PC-9 (cell line): ENCODE data around the gene MTLN. TPM values are rescaled to one million over a fixed set of nuclear protein-coding genes. Genes with fewer than 3 reads are reported as not detected.
A peak's percentile ranks its signal among the peaks of the same experiment; 100 is the strongest.

Source experiments
- BruUV-seq: library from RNA; stranded (reverse); fragments of 400-500 nt; replicated peaks from 2 replicates; lab custom pipeline; 2021; lab: Mats Ljungman, UMichigan
- CTCF ChIA-PET: fragments of 300-600 bp; sonication (Branson Sonifier 250); formaldehyde crosslinking; loops from one replicate; lab custom pipeline; 2022; ENCODE audit warnings: antibody characterized with exemption; lab: Charles Lee
- POLR2A ChIA-PET: fragments of 300-600 bp; sonication (Branson Sonifier 250); formaldehyde crosslinking; loops from one replicate; lab custom pipeline; 2022; ENCODE audit warnings: antibody characterized with exemption; ENCODE audit not compliant: unreplicated experiment; lab: Charles Lee
- DNase-seq, 2 experiments: peaks; one replicate each; pipeline versions ENCODE4 v3.0.0 to v3.0.0-alpha.2; 2015 to 2022; ENCODE audit warnings: mixed read lengths in 1 of 2
- H2AFZ ChIP-seq: fragments of 200-600 bp; sonication (generic); 2 replicates; pipeline ENCODE4 v1.8.1; 2017; ENCODE audit warnings: antibody characterized with exemption
- H3F3A ChIP-seq: fragments of 200-600 bp; sonication (generic); 2 replicates; pipeline ENCODE4 v1.8.1; 2017; ENCODE audit warnings: antibody characterized with exemption, mild to moderate bottlenecking, low read depth; ENCODE audit not compliant: insufficient read depth
- H3K27ac ChIP-seq: fragments of 200-600 bp; sonication (generic); 2 replicates; pipeline ENCODE4 v1.6.1; 2016; ENCODE audit warnings: mixed run types
- H3K27me3 ChIP-seq: fragments of 200-600 bp; sonication (generic); 2 replicates; pipeline ENCODE4 v1.6.1; 2016; ENCODE audit warnings: low read depth, mixed run types; ENCODE audit not compliant: insufficient read depth
- H3K36me3 ChIP-seq: fragments of 200-600 bp; sonication (generic); 2 replicates; pipeline ENCODE4 v1.6.1; 2016; ENCODE audit warnings: low read depth, mixed run types
- H3K4me1 ChIP-seq: fragments of 200-600 bp; sonication (generic); replicated peaks from 2 replicates; pipeline ENCODE4 v1.6.1; 2016; ENCODE audit warnings: mixed run types; ENCODE audit not compliant: insufficient read depth
- H3K4me2 ChIP-seq: fragments of 200-600 bp; sonication (generic); 2 replicates; pipeline ENCODE4 v1.6.1; 2017; ENCODE audit warnings: mixed run types
- H3K4me3 ChIP-seq: fragments of 200-600 bp; sonication (generic); 2 replicates; pipeline ENCODE4 v1.6.1; 2016; ENCODE audit warnings: mixed run types
- H3K79me2 ChIP-seq: fragments of 200-600 bp; sonication (generic); 2 replicates; pipeline ENCODE4 v1.6.1; 2017; ENCODE audit warnings: low read depth, mixed run types
- H3K9me2 ChIP-seq: fragments of 200-600 bp; sonication (generic); 2 replicates; pipeline ENCODE4 v1.8.1; 2017; ENCODE audit warnings: mild to moderate bottlenecking; ENCODE audit not compliant: insufficient read depth
- H3K9me3 ChIP-seq: fragments of 200-600 bp; sonication (generic); 2 replicates; pipeline ENCODE4 v1.8.1; 2016; ENCODE audit warnings: low read depth; ENCODE audit not compliant: insufficient read depth
- H4K20me1 ChIP-seq: fragments of 200-600 bp; sonication (generic); 2 replicates; pipeline ENCODE4 v1.8.1; 2017; ENCODE audit not compliant: insufficient read depth
- EZH2 ChIP-seq: fragments of 200-600 bp; sonication (generic); IDR thresholded peaks from 2 replicates; pipeline ENCODE4 v1.8.0; 2017; ENCODE audit warnings: antibody characterized with exemption, low read depth
- intact Hi-C: fragments of 100-400 bp; cut with micrococcal nuclease; formaldehyde crosslinking; loops from one replicate; pipeline ENCODE4 v1.10.0; 2022; ENCODE audit not compliant: unreplicated experiment
- total RNA-seq: library from RNA; stranded (reverse); gene quantifications from 2 replicates; pipeline ENCODE4 v1.2.3, GENCODE V29; 2021
- TF ChIP-seq, protein P1 (sequence below): fragments of 200-600 bp; sonication (generic); conservative IDR thresholded peaks from 2 replicates; pipeline ENCODE4 v1.6.1; 2017; ENCODE audit warnings: mixed run types, antibody characterized with exemption, mild to moderate bottlenecking, moderate library complexity

Gene MTLN
- total RNA-seq, 1 experiment from 2014 or later = 36.4 TPM

DNA sequence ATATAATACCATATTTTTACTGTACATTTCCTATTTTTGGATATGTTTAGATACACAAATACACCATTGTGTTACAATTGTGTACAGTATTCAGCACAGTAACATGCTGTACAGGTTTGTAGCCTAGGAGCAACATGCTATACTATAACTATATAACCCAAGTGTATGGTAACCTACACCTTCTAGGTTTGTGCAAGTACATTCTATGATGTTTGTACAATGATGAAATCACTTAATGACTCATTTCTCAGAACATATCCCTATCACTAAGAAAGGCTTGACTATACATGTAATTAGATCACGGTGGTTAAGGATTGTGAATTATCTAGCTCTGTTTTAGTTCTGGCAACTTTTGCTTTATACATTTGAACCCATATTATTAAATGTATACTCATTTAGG, 38.8 kb downstream of the MTLN start:
- TF ChIP-seq EZH2 = no peak
- TF ChIP-seq, protein P1, sequence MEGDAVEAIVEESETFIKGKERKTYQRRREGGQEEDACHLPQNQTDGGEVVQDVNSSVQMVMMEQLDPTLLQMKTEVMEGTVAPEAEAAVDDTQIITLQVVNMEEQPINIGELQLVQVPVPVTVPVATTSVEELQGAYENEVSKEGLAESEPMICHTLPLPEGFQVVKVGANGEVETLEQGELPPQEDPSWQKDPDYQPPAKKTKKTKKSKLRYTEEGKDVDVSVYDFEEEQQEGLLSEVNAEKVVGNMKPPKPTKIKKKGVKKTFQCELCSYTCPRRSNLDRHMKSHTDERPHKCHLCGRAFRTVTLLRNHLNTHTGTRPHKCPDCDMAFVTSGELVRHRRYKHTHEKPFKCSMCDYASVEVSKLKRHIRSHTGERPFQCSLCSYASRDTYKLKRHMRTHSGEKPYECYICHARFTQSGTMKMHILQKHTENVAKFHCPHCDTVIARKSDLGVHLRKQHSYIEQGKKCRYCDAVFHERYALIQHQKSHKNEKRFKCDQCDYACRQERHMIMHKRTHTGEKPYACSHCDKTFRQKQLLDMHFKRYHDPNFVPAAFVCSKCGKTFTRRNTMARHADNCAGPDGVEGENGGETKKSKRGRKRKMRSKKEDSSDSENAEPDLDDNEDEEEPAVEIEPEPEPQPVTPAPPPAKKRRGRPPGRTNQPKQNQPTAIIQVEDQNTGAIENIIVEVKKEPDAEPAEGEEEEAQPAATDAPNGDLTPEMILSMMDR = no peak
- Histone ChIP-seq H3K9me3 (no peaks in the 10 kb centered on the region; the same call in 1 of the 2 replicates), H3K27ac (no peak overlapping the region), H4K20me1 (no peaks in the 10 kb centered on the region), H3K9me2 (no peaks in the 10 kb centered on the region), H3F3A (peaks cover 5% of the 10 kb centered on the region), H3K4me2 (0 out of 2 replicates have a peak overlapping the region, but pooled peaks have one; percentile 10), H3K4me1 (peaks cover 10% of the 10 kb centered on the region), H3K36me3 (no peaks in the 10 kb centered on the region), H2AFZ (peak overlapping the region; percentile 25; the same call in 1 of the 2 replicates), H3K27me3 (no peaks in the 10 kb centered on the region), H3K79me2 (no peaks in the 10 kb centered on the region), H3K4me3 (no peak overlapping the region)
- intact Hi-C loops = no loop called here
- BruUV-seq = no TSS peak
- DNase-seq = peak in 1 of 2 experiments; percentile 83
- ChIA-PET CTCF (no interaction called here), POLR2A (no interaction called here)

DNA sequence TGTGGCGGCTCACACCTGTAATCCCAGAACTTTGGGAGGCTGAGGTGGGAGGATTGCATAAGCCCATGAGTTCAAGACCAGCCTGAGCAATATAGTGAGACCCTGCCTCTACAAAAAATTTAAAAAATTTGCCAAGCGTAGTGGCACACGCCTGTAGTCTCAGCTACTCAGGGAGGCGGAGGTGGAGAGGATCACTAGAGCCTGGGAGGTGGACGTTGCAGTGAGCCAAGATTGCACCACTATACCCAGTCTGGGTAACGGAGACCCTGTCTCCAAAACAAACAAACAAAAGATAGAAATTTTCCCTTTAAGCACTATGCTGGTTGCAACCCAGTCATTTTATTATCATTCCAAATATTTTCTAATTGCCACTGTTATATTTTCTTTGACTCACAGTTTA, 39.8 kb downstream of the MTLN start:
- Histone ChIP-seq H3K4me3 (no peak overlapping the region), H3K4me2 (no peak overlapping the region), H3K9me2 (no peaks in the 10 kb centered on the region), H3K9me3 (no peaks in the 10 kb centered on the region; the same call in 1 of the 2 replicates), H3K36me3 (no peaks in the 10 kb centered on the region), H2AFZ (no peak overlapping the region), H4K20me1 (no peaks in the 10 kb centered on the region), H3K79me2 (no peaks in the 10 kb centered on the region), H3K27me3 (no peaks in the 10 kb centered on the region), H3K4me1 (peaks cover 10% of the 10 kb centered on the region), H3F3A (peaks cover 5% of the 10 kb centered on the region), H3K27ac (no peak overlapping the region)
- DNase-seq = no peak
- CTCF ChIA-PET = no interaction called here
- BruUV-seq = no TSS peak
- no peak for TF ChIP-seq EZH2
- intact Hi-C loops = no loop called here
- POLR2A ChIA-PET = no interaction called here

DNA sequence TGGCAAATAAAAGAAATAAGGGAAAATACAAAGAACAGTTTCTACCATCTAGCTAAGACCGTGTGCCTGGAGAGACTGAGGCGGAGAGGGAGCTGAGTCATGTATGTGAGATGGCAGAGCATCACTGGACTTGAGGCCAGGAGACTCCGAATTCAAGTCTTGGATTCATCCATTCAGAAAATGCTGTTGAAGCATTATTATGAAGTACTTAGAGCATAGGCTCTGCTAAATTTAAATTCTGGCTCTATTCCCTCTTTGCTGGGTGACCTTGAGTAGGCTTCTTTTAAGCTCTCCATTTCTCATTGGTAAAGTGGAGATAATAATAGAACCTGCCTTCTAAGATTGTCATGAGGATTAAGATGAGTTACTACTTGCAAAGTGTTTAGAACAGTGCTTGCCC, 42.2 kb downstream of the MTLN start:
- POLR2A ChIA-PET = no interaction called here
- Histone ChIP-seq H3K27ac (no peak overlapping the region), H3K9me2 (no peaks in the 10 kb centered on the region), H3K79me2 (no peaks in the 10 kb centered on the region), H3K4me3 (no peak overlapping the region), H3K36me3 (no peaks in the 10 kb centered on the region), H3K4me1 (peaks cover 10% of the 10 kb centered on the region), H4K20me1 (no peaks in the 10 kb centered on the region), H3F3A (peaks cover 5% of the 10 kb centered on the region), H2AFZ (no peak overlapping the region), H3K4me2 (no peak overlapping the region), H3K27me3 (no peaks in the 10 kb centered on the region), H3K9me3 (no peaks in the 10 kb centered on the region; the same call in 1 of the 2 replicates)
- CTCF ChIA-PET = interaction anchor here (0.6 kb wide), 1 partner anchor 642 kb away, joined by 3 read pairs; no protein-coding TSS in a partner anchor
- intact Hi-C loops = no loop called here
- TF ChIP-seq EZH2 = no peak
- TF ChIP-seq, protein P1 = no peak
- no peak for DNase-seq
- BruUV-seq = no TSS peak
